HG02678 (cell line): Measurements from ENCODE around the gene C11orf71.
A peak's percentile ranks its signal among the peaks of the same experiment; 100 is the strongest.

Source experiments
- ATAC-seq: cut with Tn5 transposase; IDR thresholded peaks from one replicate; pipeline ENCODE4 v1.9.1; 2021; ENCODE audit warnings: mild to moderate bottlenecking, moderate library complexity; ENCODE audit not compliant: unreplicated experiment

The C11orf71 gene

GRCh38 chr11:114400915-114401223 lies 558 bp upstream of the C11orf71 start:
- no peak for ATAC-seq

GRCh38 chr11:114399490-114400215 lies 658 bp downstream of the C11orf71 start:
- peak; percentile 25 for ATAC-seq

- ATAC-seq = no peak
Observed at GRCh38 chr11:114398303-114398920, 1.9 kb downstream of the C11orf71 start.

- no peak for ATAC-seq
Observed at GRCh38 chr11:114397349-114397982, 2.8 kb downstream of the C11orf71 start.

- ATAC-seq = no peak
Observed at GRCh38 chr11:114396916-114397315, 3.4 kb downstream of the C11orf71 start.

GRCh38 chr11:114395736-114396135 lies 4.6 kb downstream of the C11orf71 start:
- ATAC-seq = no peak

GRCh38 chr11:114392735-114393667 lies 7.3 kb downstream of the C11orf71 start:
- ATAC-seq = no peak

- no peak for ATAC-seq
Observed at GRCh38 chr11:114386545-114386944, 13.8 kb downstream of the C11orf71 start.

- ATAC-seq = no peak
Observed at GRCh38 chr11:114386131-114386530, 14.2 kb downstream of the C11orf71 start.

- no peak for ATAC-seq
Observed at GRCh38 chr11:114384487-114384886, 15.8 kb downstream of the C11orf71 start.

GRCh38 chr11:114382509-114382908 lies 17.8 kb downstream of the C11orf71 start:
- ATAC-seq = no peak

GRCh38 chr11:114379394-114380069 lies 20.8 kb downstream of the C11orf71 start:
- no peak for ATAC-seq

- ATAC-seq = no peak
Observed at GRCh38 chr11:114377612-114378267, 22.6 kb downstream of the C11orf71 start.

- ATAC-seq = no peak
Observed at GRCh38 chr11:114375052-114375451, 25.3 kb downstream of the C11orf71 start.

- ATAC-seq = no peak
Observed at GRCh38 chr11:114368918-114369680, 31.2 kb downstream of the C11orf71 start.

- ATAC-seq = no peak
Observed at GRCh38 chr11:114367244-114367957, 32.9 kb downstream of the C11orf71 start.

GRCh38 chr11:114366331-114367243 lies 33.7 kb downstream of the C11orf71 start:
- no peak for ATAC-seq

GRCh38 chr11:114362958-114363357 lies 37.4 kb downstream of the C11orf71 start:
- ATAC-seq = no peak
